HEK293T (cell line): ENCODE data around the gene URB1.

Experiments
- CTCF ChIA-PET: fragments of 350-600 bp; formaldehyde crosslinking; extraction: SDS; loops from one replicate; lab custom pipeline; 2021; ENCODE audit warnings: antibody characterized with exemption, inconsistent platforms; lab: Yijun Ruan, JAX
- POLR2A ChIA-PET: fragments of 350-600 bp; formaldehyde crosslinking; extraction: SDS; loops from one replicate; lab custom pipeline; 2020; ENCODE audit warnings: antibody characterized with exemption, inconsistent platforms; lab: Yijun Ruan, JAX
- DNase-seq: peaks from one replicate; pipeline ENCODE4 v3.0.0; 2012; ENCODE audit warnings: mixed read lengths; ENCODE audit errors: extremely low spot score
- ARNT ChIP-seq: fragments of 450-650 bp; IDR thresholded peaks from 2 replicates; pipeline ENCODE4 v1.6.1; 2017; ENCODE audit warnings: mild to moderate bottlenecking
- BHLHE40 ChIP-seq: fragments of 450-650 bp; IDR thresholded peaks from 2 replicates; pipeline ENCODE4 v1.6.1; 2016; ENCODE audit warnings: mild to moderate bottlenecking, moderate library complexity, borderline replicate concordance
- CTBP1 ChIP-seq: fragments of 450-650 bp; IDR thresholded peaks from 2 replicates; pipeline ENCODE4 v1.6.1; 2016; ENCODE audit warnings: borderline replicate concordance
- ELF4 ChIP-seq: fragments of 450-650 bp; IDR thresholded peaks from 2 replicates; pipeline ENCODE4 v1.6.1; 2017; ENCODE audit warnings: antibody characterized with exemption
- FOXA1 ChIP-seq: fragments of 450-650 bp; IDR thresholded peaks from 2 replicates; pipeline ENCODE4 v1.6.1; 2016; ENCODE audit warnings: mild to moderate bottlenecking
- FOXK2 ChIP-seq: fragments of 450-650 bp; IDR thresholded peaks from 2 replicates; pipeline ENCODE4 v1.6.1; 2016; ENCODE audit warnings: mild to moderate bottlenecking
- FOXM1 ChIP-seq: fragments of 450-650 bp; IDR thresholded peaks from 2 replicates; pipeline ENCODE4 v1.6.1; 2017; ENCODE audit warnings: mild to moderate bottlenecking, borderline replicate concordance
- HDGF ChIP-seq: fragments of 450-650 bp; IDR thresholded peaks from 2 replicates; pipeline ENCODE4 v1.6.1; 2017; ENCODE audit warnings: antibody characterized with exemption, borderline replicate concordance
- L3MBTL2 ChIP-seq: fragments of 450-650 bp; conservative IDR thresholded peaks from 2 replicates; pipeline ENCODE4 v1.6.1; 2016; ENCODE audit warnings: mild to moderate bottlenecking
- LEF1 ChIP-seq: fragments of 450-650 bp; IDR thresholded peaks from 2 replicates; pipeline ENCODE4 v1.6.1; 2017; ENCODE audit warnings: mild to moderate bottlenecking, borderline replicate concordance
- NFRKB ChIP-seq: fragments of 450-650 bp; IDR thresholded peaks from 2 replicates; pipeline ENCODE4 v1.6.1; 2016; ENCODE audit warnings: mild to moderate bottlenecking, moderate library complexity
- SP1 ChIP-seq: fragments of 450-650 bp; IDR thresholded peaks from 2 replicates; pipeline ENCODE4 v1.6.1; 2017
- SUZ12 ChIP-seq: fragments of 450-650 bp; IDR thresholded peaks from 2 replicates; pipeline ENCODE4 v1.6.1; 2016; ENCODE audit warnings: mild to moderate bottlenecking
- TARDBP ChIP-seq: fragments of 450-650 bp; IDR thresholded peaks from 2 replicates; pipeline ENCODE4 v1.6.1; 2016
- ZNF384 ChIP-seq: fragments of 450-650 bp; IDR thresholded peaks from 2 replicates; pipeline ENCODE4 v1.6.1; 2016
- TF ChIP-seq, protein P1 (sequence below): fragments of 450-650 bp; IDR thresholded peaks from 2 replicates; pipeline ENCODE4 v1.6.1; 2016

Gene URB1

DNA sequence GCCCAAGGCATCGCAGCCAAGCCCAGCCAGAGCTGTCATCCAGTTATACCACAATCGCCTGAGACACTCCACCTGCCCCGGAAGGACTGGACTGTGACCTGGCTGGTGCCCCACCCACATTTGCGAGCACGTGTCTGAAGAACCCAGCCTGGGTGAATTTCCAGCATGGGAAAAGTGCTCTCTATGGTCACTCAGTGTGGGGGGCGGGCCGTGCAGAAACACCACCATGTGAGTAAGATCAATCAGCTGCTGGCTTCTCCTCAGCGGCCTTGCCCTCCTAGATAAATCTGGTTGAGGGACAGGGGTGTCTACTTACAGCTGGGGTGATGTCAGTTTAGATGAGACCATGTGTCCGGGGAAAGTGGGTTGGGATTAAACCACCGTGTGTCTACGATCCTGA, 44.8 kb downstream of the URB1 start:
- no peak for DNase-seq
- no peak for TF ChIP-seq L3MBTL2
- TF ChIP-seq TARDBP = no peak
- no peak for TF ChIP-seq ELF4
- TF ChIP-seq FOXM1 = no peak
- TF ChIP-seq HDGF = no peak
- no peak for TF ChIP-seq FOXA1
- TF ChIP-seq FOXK2 = no peak
- TF ChIP-seq LEF1 = no peak
- no peak for TF ChIP-seq ARNT
- TF ChIP-seq ZNF384 = no peak
- TF ChIP-seq BHLHE40 = no peak
- no peak for TF ChIP-seq NFRKB
- ChIA-PET CTCF (no interaction called here), POLR2A (no interaction called here)

DNA sequence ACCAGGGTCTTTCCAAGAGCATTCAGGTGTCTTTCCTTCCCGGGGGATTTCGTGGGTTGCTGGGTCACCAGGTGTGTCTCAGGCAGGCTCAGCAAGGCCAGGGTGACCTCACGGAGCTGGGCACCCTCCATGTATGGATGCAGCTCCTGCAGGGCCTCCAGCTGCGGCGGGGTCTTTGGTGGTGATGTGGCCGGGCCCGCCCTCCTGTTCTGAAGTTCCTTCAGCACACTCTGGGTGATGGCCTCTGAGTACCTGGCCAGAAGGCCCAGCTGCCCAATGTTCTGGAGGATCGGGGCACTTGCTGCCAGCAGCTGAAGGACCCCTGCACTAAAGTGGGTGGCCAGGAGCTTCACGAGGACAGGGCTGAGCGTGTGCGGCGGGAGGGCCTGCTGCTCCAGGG, 45.5 kb downstream of the URB1 start:
- ChIA-PET CTCF (no interaction called here), POLR2A (no interaction called here)
- no peak for DNase-seq
- TF ChIP-seq ZNF384 = no peak
- no peak for TF ChIP-seq CTBP1
- no peak for TF ChIP-seq TARDBP
- TF ChIP-seq SUZ12 = no peak
- TF ChIP-seq, protein P1, sequence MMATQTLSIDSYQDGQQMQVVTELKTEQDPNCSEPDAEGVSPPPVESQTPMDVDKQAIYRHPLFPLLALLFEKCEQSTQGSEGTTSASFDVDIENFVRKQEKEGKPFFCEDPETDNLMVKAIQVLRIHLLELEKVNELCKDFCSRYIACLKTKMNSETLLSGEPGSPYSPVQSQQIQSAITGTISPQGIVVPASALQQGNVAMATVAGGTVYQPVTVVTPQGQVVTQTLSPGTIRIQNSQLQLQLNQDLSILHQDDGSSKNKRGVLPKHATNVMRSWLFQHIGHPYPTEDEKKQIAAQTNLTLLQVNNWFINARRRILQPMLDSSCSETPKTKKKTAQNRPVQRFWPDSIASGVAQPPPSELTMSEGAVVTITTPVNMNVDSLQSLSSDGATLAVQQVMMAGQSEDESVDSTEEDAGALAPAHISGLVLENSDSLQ = no peak

DNA sequence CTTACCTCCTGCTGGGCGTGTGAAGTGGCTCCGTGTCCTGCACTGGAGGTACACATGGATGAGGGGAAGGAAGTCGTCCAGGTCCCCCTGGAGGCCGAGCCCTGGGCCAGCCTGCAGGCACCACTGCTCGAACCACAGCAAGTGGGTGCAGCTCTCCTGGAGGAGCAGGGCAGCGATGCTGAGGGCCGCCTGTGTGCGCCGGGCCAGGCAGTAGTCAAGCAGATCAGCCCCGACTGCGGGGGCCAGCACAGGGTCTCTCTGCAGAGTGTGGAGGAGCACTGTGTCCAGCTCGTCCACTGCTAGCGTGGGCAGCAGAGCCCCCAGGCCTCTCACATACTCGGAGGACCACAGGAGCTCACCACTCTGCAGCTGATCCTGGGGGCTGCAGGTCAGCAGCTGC, 45.9 kb downstream of the URB1 start:
- TF ChIP-seq L3MBTL2 (no peak), ARNT (no peak), LEF1 (no peak), SP1 (no peak), NFRKB (no peak), SUZ12 (no peak), ZNF384 (no peak), FOXA1 (no peak), CTBP1 (no peak), TARDBP (no peak), BHLHE40 (no peak), FOXK2 (no peak), FOXM1 (no peak), ELF4 (no peak), HDGF (no peak)
- TF ChIP-seq, protein P1 = no peak
- CTCF ChIA-PET = no interaction called here
- DNase-seq = no peak
- POLR2A ChIA-PET = no interaction called here

DNA sequence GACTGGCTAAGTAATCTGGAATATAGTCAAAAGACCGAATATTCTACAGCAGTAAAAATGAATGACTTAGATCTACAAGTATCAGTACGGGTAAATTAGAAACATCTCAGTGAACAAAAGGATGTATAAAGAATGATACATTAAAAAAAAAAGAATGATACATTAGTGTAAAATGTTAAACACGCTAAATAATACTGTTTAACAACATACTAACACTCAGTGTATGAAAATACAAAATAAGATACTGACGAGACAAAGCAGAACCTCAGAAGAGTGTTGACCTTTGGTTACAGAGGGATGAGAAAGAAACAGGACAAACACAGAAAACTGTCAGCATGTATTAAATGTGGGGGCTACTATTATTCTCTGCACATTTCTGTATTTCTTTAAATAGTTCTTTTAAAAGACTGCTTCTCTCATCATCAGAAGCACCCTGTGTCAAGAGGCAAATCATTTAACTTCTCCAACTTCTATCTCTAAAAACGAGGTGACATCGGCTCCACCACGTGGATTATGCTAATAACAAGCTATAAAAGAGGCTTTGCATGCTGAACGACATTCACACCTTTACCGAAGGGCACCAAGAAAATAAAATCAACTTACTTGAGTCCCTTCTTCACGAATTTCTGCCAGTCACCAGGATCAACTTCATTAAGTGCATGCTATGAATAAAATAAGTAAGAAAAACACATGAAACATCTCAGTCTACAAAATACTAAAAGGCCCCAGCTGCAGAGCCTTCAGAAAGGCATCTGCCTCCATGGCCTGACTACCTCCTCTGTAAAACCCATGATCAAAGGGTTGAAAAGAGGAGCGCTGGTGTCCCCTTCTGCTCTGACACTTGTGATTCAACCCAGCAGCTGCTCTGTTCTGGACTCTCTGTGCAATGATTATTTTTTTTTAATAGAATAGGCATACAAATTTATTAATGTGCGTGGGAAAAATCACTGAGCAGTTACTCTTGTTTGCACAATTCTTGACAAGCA, 51.7 kb downstream of the URB1 start:
- ChIA-PET POLR2A (no interaction called here), CTCF (interaction anchor here (0.7 kb wide), 1 partner anchor 23 kb away, joined by 7 read pairs; no protein-coding TSS in a partner anchor)
- no peak for TF ChIP-seq HDGF
- TF ChIP-seq, protein P1 = no peak
- no peak for TF ChIP-seq SP1
- no peak for TF ChIP-seq ZNF384
- no peak for TF ChIP-seq BHLHE40
- no peak for TF ChIP-seq ARNT
- TF ChIP-seq CTBP1 = no peak
- TF ChIP-seq NFRKB = no peak
- no peak for TF ChIP-seq TARDBP
- TF ChIP-seq L3MBTL2 = no peak
- TF ChIP-seq ELF4 = no peak
- no peak for TF ChIP-seq LEF1
- no peak for TF ChIP-seq FOXK2
- no peak for TF ChIP-seq SUZ12
- no peak for TF ChIP-seq FOXA1
- TF ChIP-seq FOXM1 = no peak
- no peak for DNase-seq

DNA sequence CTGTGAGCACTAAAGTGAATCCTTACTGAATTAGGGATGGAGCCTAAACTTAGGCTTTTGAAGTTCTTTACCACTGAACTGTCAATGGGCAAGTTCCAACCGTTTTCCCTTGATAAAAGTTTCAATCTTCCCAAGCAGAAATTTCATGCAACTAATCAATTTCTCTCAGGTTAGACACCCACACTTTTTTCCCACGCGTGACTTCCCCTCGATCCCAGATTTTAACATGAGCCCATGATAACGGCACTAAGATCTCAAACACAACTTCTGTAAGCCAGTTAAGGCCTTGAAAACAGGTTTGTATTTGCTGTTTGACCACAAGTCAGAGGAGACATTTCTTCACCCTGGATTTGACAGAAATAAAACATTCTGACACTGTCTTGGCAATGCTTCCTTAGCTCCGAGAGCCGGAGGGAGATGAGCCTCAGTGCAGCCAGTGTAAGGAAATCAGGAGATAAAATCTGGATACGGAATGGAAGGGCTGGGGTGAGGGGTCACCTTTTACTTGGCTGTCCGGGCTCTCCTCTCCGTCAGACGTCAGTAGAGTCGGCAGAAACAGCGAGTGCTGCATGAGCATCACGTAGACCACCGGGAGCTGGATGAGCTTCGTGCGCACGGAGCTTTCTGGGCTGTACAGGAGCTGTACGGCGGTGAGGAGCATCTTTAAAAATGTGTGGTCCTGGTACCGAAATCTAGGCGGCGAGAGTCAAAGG, 54.4 kb downstream of the URB1 start:
- CTCF ChIA-PET = no interaction called here
- POLR2A ChIA-PET = no interaction called here
- TF ChIP-seq FOXK2 (no peak), SP1 (no peak), FOXA1 (no peak), ZNF384 (no peak), ELF4 (no peak), HDGF (no peak), ARNT (no peak), BHLHE40 (no peak), NFRKB (no peak), TARDBP (no peak), FOXM1 (no peak), L3MBTL2 (no peak), CTBP1 (no peak), LEF1 (no peak), SUZ12 (no peak)
- TF ChIP-seq, protein P1 = no peak
- no peak for DNase-seq
